ENCODE data around the gene ASCC1. TPM values are rescaled to one million over a fixed set of nuclear protein-coding genes. Genes with fewer than 3 reads are reported as not detected.

ASCC1 gene
- total and polyA plus RNA-seq, 10 donors: 11.9 to 41.7 (median 33.8) TPM

GRCh38 chr10:72245949-72246525, 30.0 kb upstream of the ASCC1 start:
- Histone ChIP-seq H3K27me3 (replicated peaks in 1 of 7) (no peaks in the 10 kb centered on the region), H3K27ac (peak overlapping the region; percentile 3 to 94 (median 86)), H3K4me1 (peaks cover 77 to 99% (median 98%) of the 10 kb centered on the region in 6 donors), H3K36me3 (no peaks in the 10 kb centered on the region), H3K4me3 (no peak overlapping the region), H3K9me3 (no peaks in the 10 kb centered on the region)
- DNase-seq: peak; percentile 31
- 23 to 47% (median 33%) methylated on average over 3 of the region's 3 CpGs for WGBS, 5 donors
- intact Hi-C loops (cut with DNase I; ENCODE audit: low total_unique reads): no loop called here
- TF ChIP-seq POLR2A (IDR thresholded peaks at IDR 0.05): no peak
- TF ChIP-seq CTCF (IDR thresholded peaks at IDR 0.05 in 8 of 11, conservative IDR thresholded peaks at IDR 0.05 in 3 of 11): no peak
- peak in 1 of 3 donors; percentile 40 for TF ChIP-seq POLR2AphosphoS5 (IDR thresholded peaks at IDR 0.05)

- Histone ChIP-seq H3K9me3 (no peaks in the 10 kb centered on the region), H3K4me1 (peaks cover 68 to 94% (median 87%) of the 10 kb centered on the region in 6 donors), H3K27me3 (replicated peaks in 1 of 7) (no peaks in the 10 kb centered on the region), H3K27ac (peak overlapping the region; percentile 54 to 94 (median 86)), H3K4me3 (no peak overlapping the region), H3K36me3 (no peaks in the 10 kb centered on the region)
- TF ChIP-seq CTCF (IDR thresholded peaks at IDR 0.05 in 8 of 11, conservative IDR thresholded peaks at IDR 0.05 in 3 of 11) (no peak), POLR2AphosphoS5 (IDR thresholded peaks at IDR 0.05) (no peak), POLR2A (IDR thresholded peaks at IDR 0.05) (no peak)
- DNase-seq: no peak
- 66 to 90% (median 76%) methylated on average over 5 of the region's 5 CpGs for WGBS, 5 donors
- intact Hi-C loops (cut with DNase I; ENCODE audit: low total_unique reads): no loop called here
Observed at GRCh38 chr10:72244573-72245038, 28.5 kb upstream of the ASCC1 start.

GRCh38 chr10:72243822-72244437, 27.9 kb upstream of the ASCC1 start:
- Histone ChIP-seq H3K4me1 (peaks cover 61 to 94% (median 83%) of the 10 kb centered on the region in 6 donors), H3K9me3 (no peaks in the 10 kb centered on the region), H3K27me3 (replicated peaks in 1 of 7) (no peaks in the 10 kb centered on the region), H3K36me3 (peaks cover 0 to under 1% (median 0%) of the 10 kb centered on the region in 6 donors), H3K4me3 (no peak overlapping the region), H3K27ac (peak overlapping the region; percentile 36 to 94 (median 86))
- intact Hi-C loops (cut with DNase I; ENCODE audit: low total_unique reads): no loop called here
- DNase-seq: peak; percentile 60
- TF ChIP-seq POLR2AphosphoS5 (IDR thresholded peaks at IDR 0.05) (peak in 2 of 3 donors; percentile 40 to 59), POLR2A (IDR thresholded peaks at IDR 0.05) (no peak), CTCF (IDR thresholded peaks at IDR 0.05 in 8 of 11, conservative IDR thresholded peaks at IDR 0.05 in 3 of 11) (peak in 7 of 11 experiments; percentile 12 to 41 (median 30))
- WGBS, 5 donors: 70 to 84% (median 73%) methylated on average over 11 of the region's 11 CpGs

GRCh38 chr10:72242675-72243074, 26.6 kb upstream of the ASCC1 start:
- Histone ChIP-seq H3K4me1 (peaks cover 49 to 89% (median 71%) of the 10 kb centered on the region in 6 donors), H3K27ac (peak overlapping the region; percentile 41 to 94 (median 86)), H3K4me3 (no peak overlapping the region), H3K27me3 (replicated peaks in 1 of 7) (no peaks in the 10 kb centered on the region), H3K36me3 (peaks cover 0 to 13% (median 0%) of the 10 kb centered on the region in 6 donors), H3K9me3 (no peaks in the 10 kb centered on the region)
- no peak for TF ChIP-seq POLR2A (IDR thresholded peaks at IDR 0.05)
- peak; percentile 37 to 89 (median 84) for TF ChIP-seq POLR2AphosphoS5 (IDR thresholded peaks at IDR 0.05)
- no peak for TF ChIP-seq CTCF (IDR thresholded peaks at IDR 0.05 in 8 of 11, conservative IDR thresholded peaks at IDR 0.05 in 3 of 11)
- intact Hi-C loops (cut with DNase I; ENCODE audit: low total_unique reads): no loop called here
- 46 to 52% (median 48%) methylated on average over 4 of the region's 4 CpGs for WGBS, 5 donors
- DNase-seq: peak; percentile 84

All from spleen (tissue), 11 donors.